ENCODE results near the gene HEATR9. TPM values are rescaled to one million over a fixed set of nuclear protein-coding genes. Genes with fewer than 3 reads are reported as not detected.
"Not testable (repeated sequence)": the region's sequence is repeated elsewhere in the genome, so short reads cannot be mapped to it uniquely, and the experiment has no call there.

HEATR9 gene
- total RNA-seq, 1 donor from 2014 or later = not detected

GRCh38 chr17:35898283-35899070 is 29.8 kb upstream of the HEATR9 start:
- Mint-ChIP-seq H3K27me3 (peaks cover 3% of the 10 kb centered on the region), H3K27ac (no peak overlapping the region), H3K9me3 (no peaks in the 10 kb centered on the region), H3K4me3 (no peak overlapping the region), H3K4me1 (peaks cover 4% of the 10 kb centered on the region), H3K36me3 (ENCODE audit: low read depth) (no peaks in the 10 kb centered on the region)
- ATAC-seq (ENCODE audit: low read depth) = no peak
- no peak for TF ChIP-seq CTCF (IDR thresholded peaks at IDR 0.05)
- DNase-seq = no peak
- intact Hi-C loops (cut with micrococcal nuclease) = no loop called here
- ChIA-PET POLR2A (no interaction called here), CTCF (no interaction called here)

- DNase-seq; H3K36me3 Mint-ChIP-seq (ENCODE audit: low read depth); intact Hi-C loops (cut with micrococcal nuclease); H3K9me3 Mint-ChIP-seq; ATAC-seq (ENCODE audit: low read depth); CTCF ChIA-PET; H3K27me3 Mint-ChIP-seq; H3K4me1 Mint-ChIP-seq; POLR2A ChIA-PET; H3K4me3 Mint-ChIP-seq; H3K27ac Mint-ChIP-seq: not testable (repeated sequence)
Measured at GRCh38 chr17:35897772-35898171, 29.1 kb upstream of the HEATR9 start.

- ChIA-PET POLR2A (no interaction called here), CTCF (no interaction called here)
- peaks cover 3% of the 10 kb centered on the region for H3K27me3 Mint-ChIP-seq
- no peaks in the 10 kb centered on the region for H3K36me3 Mint-ChIP-seq (ENCODE audit: low read depth)
- no peak overlapping the region for H3K4me3 Mint-ChIP-seq
- no peak overlapping the region for H3K27ac Mint-ChIP-seq
- intact Hi-C loops (cut with micrococcal nuclease) = no loop called here
- no peak for TF ChIP-seq CTCF (IDR thresholded peaks at IDR 0.05)
- peaks cover 4% of the 10 kb centered on the region for H3K4me1 Mint-ChIP-seq
- DNase-seq (no peak), ATAC-seq (ENCODE audit: low read depth) (no peak)
- no peaks in the 10 kb centered on the region for H3K9me3 Mint-ChIP-seq
Measured at GRCh38 chr17:35895636-35896587, 27.2 kb upstream of the HEATR9 start.

GRCh38 chr17:35894206-35894605 is 25.5 kb upstream of the HEATR9 start:
- no peaks in the 10 kb centered on the region for H3K9me3 Mint-ChIP-seq
- intact Hi-C loops (cut with micrococcal nuclease) = no loop called here
- DNase-seq (no peak), ATAC-seq (ENCODE audit: low read depth) (no peak)
- H3K4me1 Mint-ChIP-seq = peaks cover 5% of the 10 kb centered on the region
- no peak for TF ChIP-seq CTCF (IDR thresholded peaks at IDR 0.05)
- ChIA-PET CTCF (no interaction called here), POLR2A (no interaction called here)
- no peak overlapping the region for H3K27ac Mint-ChIP-seq
- H3K4me3 Mint-ChIP-seq = no peak overlapping the region
- no peaks in the 10 kb centered on the region for H3K36me3 Mint-ChIP-seq (ENCODE audit: low read depth)
- H3K27me3 Mint-ChIP-seq = peaks cover 3% of the 10 kb centered on the region

- Mint-ChIP-seq H3K9me3 (no peaks in the 10 kb centered on the region), H3K36me3 (ENCODE audit: low read depth) (no peaks in the 10 kb centered on the region), H3K27ac (no peak overlapping the region), H3K4me3 (no peak overlapping the region), H3K27me3 (peaks cover 3% of the 10 kb centered on the region), H3K4me1 (peaks cover 5% of the 10 kb centered on the region)
- intact Hi-C loops (cut with micrococcal nuclease) = no loop called here
- POLR2A ChIA-PET = no interaction called here
- CTCF ChIA-PET = no interaction called here
- ATAC-seq (ENCODE audit: low read depth) (no peak), DNase-seq (no peak)
- TF ChIP-seq CTCF (IDR thresholded peaks at IDR 0.05) = no peak
Measured at GRCh38 chr17:35893751-35894150, 25.1 kb upstream of the HEATR9 start.

Measured in activated B cell treated with CpG ODN at 0.5 μM for 24 hours (primary cell).